GM12878 (cell line): ENCODE results near the gene SYK. TPM values are rescaled to one million over a fixed set of nuclear protein-coding genes. Genes with fewer than 3 reads are reported as not detected.

ENCODE experiments used
- ASH2L ChIP-seq: fragments of 300-600, 200-600 bp; sonication (generic); IDR thresholded peaks from 2 replicates; pipeline ENCODE4 v1.6.1; 2017; ENCODE audit warnings: low read depth, mild to moderate bottlenecking, borderline replicate concordance
- ATF7 ChIP-seq: fragments of 450-650 bp; IDR thresholded peaks from 2 replicates; pipeline ENCODE4 v1.6.1; 2016; ENCODE audit warnings: low read depth, mild to moderate bottlenecking
- CHD1 ChIP-seq: IDR thresholded peaks from 2 replicates; pipeline ENCODE4 v1.6.1; 2012; ENCODE audit warnings: low read depth, low read length, improper control_type of control experiment
- FOXK2 ChIP-seq: fragments of 450-650 bp; IDR thresholded peaks from 2 replicates; pipeline ENCODE4 v1.6.1; 2017; ENCODE audit warnings: mild to moderate bottlenecking, moderate library complexity
- GABPA ChIP-seq: IDR thresholded peaks from 2 replicates; pipeline ENCODE4 v1.6.1; 2014; ENCODE audit warnings: antibody characterized with exemption, low read depth, mild to moderate bottlenecking, inconsistent platforms
- HDAC2 ChIP-seq: fragments of 200-600 bp; sonication (generic); IDR thresholded peaks from 2 replicates; pipeline ENCODE4 v1.6.1; 2017
- IKZF1 ChIP-seq: fragments of 450-650 bp; conservative IDR thresholded peaks from 2 replicates; pipeline ENCODE4 v1.6.1; 2017; ENCODE audit warnings: antibody characterized with exemption, mild to moderate bottlenecking
- IKZF2 ChIP-seq, 2 experiments: fragments of 450-650 bp; IDR thresholded peaks; 2 replicates each; pipeline ENCODE4 v1.6.1; 2017; ENCODE audit warnings: mild to moderate bottlenecking in 2 of 2, moderate library complexity in 2 of 2
- JUND ChIP-seq: IDR thresholded peaks from 2 replicates; pipeline ENCODE4 v1.6.1; 2012; ENCODE audit warnings: low read depth, mild to moderate bottlenecking, low read length, improper control_type of control experiment, moderate library complexity
- LARP7 ChIP-seq: fragments of 450-650 bp; IDR thresholded peaks from 2 replicates; pipeline ENCODE4 v1.6.1; 2017; ENCODE audit warnings: mild to moderate bottlenecking
- MEF2B ChIP-seq: fragments of 450-650 bp; IDR thresholded peaks from 2 replicates; pipeline ENCODE4 v1.6.1; 2018; ENCODE audit warnings: mild to moderate bottlenecking, moderate library complexity; ENCODE audit not compliant: partially characterized antibody, poor library complexity, severe bottlenecking
- MTA2 ChIP-seq: fragments of 450-650 bp; IDR thresholded peaks from 2 replicates; pipeline ENCODE4 v1.6.1; 2016; ENCODE audit warnings: low read depth, mild to moderate bottlenecking, moderate library complexity
- NFYA ChIP-seq: IDR thresholded peaks from 2 replicates; pipeline ENCODE4 v1.6.1; 2011; ENCODE audit warnings: low read depth, mild to moderate bottlenecking, low read length, improper control_type of control experiment, borderline replicate concordance
- NFYB ChIP-seq: IDR thresholded peaks from 2 replicates; pipeline ENCODE4 v1.6.1; 2011; ENCODE audit warnings: low read depth, mild to moderate bottlenecking, low read length, improper control_type of control experiment, moderate library complexity; ENCODE audit not compliant: insufficient read depth
- NR2F1 ChIP-seq: fragments of 450-650 bp; conservative IDR thresholded peaks from 2 replicates; pipeline ENCODE4 v1.6.1; 2017; ENCODE audit warnings: mild to moderate bottlenecking
- PAX5 ChIP-seq: IDR thresholded peaks from 2 replicates; pipeline ENCODE4 v1.6.1; 2011; ENCODE audit warnings: low read depth, low read length, borderline replicate concordance
- POLR2AphosphoS2 ChIP-seq: IDR thresholded peaks from 2 replicates; pipeline ENCODE4 v1.6.1; 2011; ENCODE audit warnings: low read depth, mild to moderate bottlenecking, low read length, improper control_type of control experiment, moderate library complexity
- SIN3A ChIP-seq: IDR thresholded peaks from 2 replicates; pipeline ENCODE4 v1.6.1; 2012; ENCODE audit warnings: low read depth, low read length, improper control_type of control experiment
- SMARCA5 ChIP-seq: fragments of 450-650 bp; IDR thresholded peaks from 2 replicates; pipeline ENCODE4 v1.6.1; 2017; ENCODE audit warnings: mild to moderate bottlenecking
- SMC3 ChIP-seq: IDR thresholded peaks from 2 replicates; pipeline ENCODE4 v1.6.1; 2011; ENCODE audit warnings: low read length, improper control_type of control experiment, borderline replicate concordance
- SRF ChIP-seq, 2 experiments: IDR thresholded peaks; 2 replicates each; pipeline ENCODE4 v1.6.1; 2011; ENCODE audit warnings: low read depth in 2 of 2, low read length in 2 of 2, mild to moderate bottlenecking in 1 of 2, moderate library complexity in 1 of 2
- STAT3 ChIP-seq: IDR thresholded peaks from 2 replicates; pipeline ENCODE4 v1.6.1; 2011; ENCODE audit warnings: low read depth, low read length, improper control_type of control experiment
- YBX1 ChIP-seq: fragments of 450-650 bp; IDR thresholded peaks from 2 replicates; pipeline ENCODE4 v1.6.1; 2016; ENCODE audit warnings: antibody characterized with exemption
- ZNF24 ChIP-seq: fragments of 450-650 bp; IDR thresholded peaks from 2 replicates; pipeline ENCODE4 v1.6.1; 2017; ENCODE audit warnings: antibody characterized with exemption, mild to moderate bottlenecking
- polyA plus RNA-seq, 11 experiments: library from polyadenylated mRNA; depleted of rRNA in 4 of 11; unstranded in 6 of 11; stranded (reverse) in 5 of 11; fragments of >200 nt; fragmentation: Nextera tagmentation in 4 of 11; fragmentation: Illumina TruSeq in 1 of 11; extraction: Ambion mirVana in 4 of 11; extraction: Trizol in 1 of 11; gene quantifications; 1 replicate in 1 of 11; 2 replicates in 10 of 11; pipeline versions ENCODE4 v1.2.1 to v1.2.3, GENCODE V29; 2011 to 2016; ENCODE audit warnings: inconsistent platforms in 2 of 11, missing spikeins in 2 of 11, low read depth in 1 of 11
- total RNA-seq, 4 experiments: library from RNA; depleted of rRNA in 3 of 4; stranded (reverse); fragments of >200 nt in 3 of 4; fragmentation: Illumina TruSeq in 1 of 4; extraction: Trizol in 1 of 4; gene quantifications; 2 replicates each; pipeline versions ENCODE4 v1.2.1 to v1.2.3, GENCODE V29; 2013 to 2021
- TF ChIP-seq, protein P1 (sequence below): IDR thresholded peaks from 2 replicates; pipeline ENCODE4 v1.6.1; 2012; ENCODE audit warnings: low read depth, low read length, improper control_type of control experiment
- TF ChIP-seq, protein P2 (sequence below), 3 experiments: IDR thresholded peaks in 2 of 3; conservative IDR thresholded peaks in 1 of 3; 2 replicates each; pipeline ENCODE4 v1.5.1; 2011; ENCODE audit warnings: low read depth in 3 of 3, low read length in 3 of 3, mild to moderate bottlenecking in 3 of 3, control low read depth in 2 of 3, moderate library complexity in 2 of 3, inconsistent platforms in 1 of 3, mixed read lengths in 1 of 3; ENCODE audit not compliant: control insufficient read depth in 2 of 3, insufficient read depth in 1 of 3; ENCODE audit errors: extremely low read depth in 1 of 3
- TF ChIP-seq, protein P3 (sequence below): IDR thresholded peaks from 2 replicates; pipeline ENCODE4 v1.6.1; 2011; ENCODE audit warnings: low read depth, mild to moderate bottlenecking, low read length, moderate library complexity, borderline replicate concordance; ENCODE audit errors: extremely low read depth
- TF ChIP-seq, protein P4 (sequence below): IDR thresholded peaks from 2 replicates; pipeline ENCODE4 v1.6.1; 2011; ENCODE audit warnings: borderline replicate concordance, low read depth, mild to moderate bottlenecking, moderate library complexity, mixed read lengths, low read length; ENCODE audit not compliant: insufficient read depth; ENCODE audit errors: extremely low read length

Gene SYK
- total and polyA plus RNA-seq, 10 of the 15 experiments (the other 5 are each of a cell fraction or from before 2014, with no cell fraction given) = 6.5 to 135 (median 68.8) TPM

DNA sequence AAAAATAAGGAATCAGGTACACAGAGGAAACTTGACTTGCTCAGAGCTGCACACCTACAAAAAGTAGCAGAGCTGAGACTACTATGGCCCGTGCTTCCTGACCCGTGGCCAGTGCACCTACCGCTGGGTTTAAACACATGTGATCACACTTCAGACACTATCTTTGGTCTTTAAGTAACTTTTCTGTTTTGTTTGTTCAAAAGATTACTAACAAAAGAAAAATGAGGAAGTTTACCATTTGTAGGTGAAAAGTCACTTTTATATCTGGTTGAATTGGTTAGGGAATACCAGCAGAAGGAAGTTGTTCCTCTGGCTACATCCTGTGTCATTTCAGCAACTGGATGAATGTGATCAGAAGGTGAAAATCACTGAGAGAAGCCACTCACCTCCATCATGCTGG lies 6.5 kb upstream of the SYK start (continued):
- no peak for TF ChIP-seq LARP7
- peak; percentile 55 for TF ChIP-seq NR2F1
- no peak for TF ChIP-seq GABPA
- no peak for TF ChIP-seq JUND
- TF ChIP-seq, protein P1, sequence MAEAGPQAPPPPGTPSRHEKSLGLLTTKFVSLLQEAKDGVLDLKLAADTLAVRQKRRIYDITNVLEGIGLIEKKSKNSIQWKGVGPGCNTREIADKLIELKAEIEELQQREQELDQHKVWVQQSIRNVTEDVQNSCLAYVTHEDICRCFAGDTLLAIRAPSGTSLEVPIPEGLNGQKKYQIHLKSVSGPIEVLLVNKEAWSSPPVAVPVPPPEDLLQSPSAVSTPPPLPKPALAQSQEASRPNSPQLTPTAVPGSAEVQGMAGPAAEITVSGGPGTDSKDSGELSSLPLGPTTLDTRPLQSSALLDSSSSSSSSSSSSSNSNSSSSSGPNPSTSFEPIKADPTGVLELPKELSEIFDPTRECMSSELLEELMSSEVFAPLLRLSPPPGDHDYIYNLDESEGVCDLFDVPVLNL = no peak
- 0 out of 2 replicates have a peak, but pooled peaks have one; percentile 22 for TF ChIP-seq PAX5
- TF ChIP-seq HDAC2 = no peak
- TF ChIP-seq SRF (IDR thresholded peaks at IDR 0.05; ENCODE audit: low read depth in 2 of 2, low read length in 2 of 2) = no peak
- no peak for TF ChIP-seq SIN3A
- TF ChIP-seq CHD1 = no peak
- TF ChIP-seq, protein P2, sequence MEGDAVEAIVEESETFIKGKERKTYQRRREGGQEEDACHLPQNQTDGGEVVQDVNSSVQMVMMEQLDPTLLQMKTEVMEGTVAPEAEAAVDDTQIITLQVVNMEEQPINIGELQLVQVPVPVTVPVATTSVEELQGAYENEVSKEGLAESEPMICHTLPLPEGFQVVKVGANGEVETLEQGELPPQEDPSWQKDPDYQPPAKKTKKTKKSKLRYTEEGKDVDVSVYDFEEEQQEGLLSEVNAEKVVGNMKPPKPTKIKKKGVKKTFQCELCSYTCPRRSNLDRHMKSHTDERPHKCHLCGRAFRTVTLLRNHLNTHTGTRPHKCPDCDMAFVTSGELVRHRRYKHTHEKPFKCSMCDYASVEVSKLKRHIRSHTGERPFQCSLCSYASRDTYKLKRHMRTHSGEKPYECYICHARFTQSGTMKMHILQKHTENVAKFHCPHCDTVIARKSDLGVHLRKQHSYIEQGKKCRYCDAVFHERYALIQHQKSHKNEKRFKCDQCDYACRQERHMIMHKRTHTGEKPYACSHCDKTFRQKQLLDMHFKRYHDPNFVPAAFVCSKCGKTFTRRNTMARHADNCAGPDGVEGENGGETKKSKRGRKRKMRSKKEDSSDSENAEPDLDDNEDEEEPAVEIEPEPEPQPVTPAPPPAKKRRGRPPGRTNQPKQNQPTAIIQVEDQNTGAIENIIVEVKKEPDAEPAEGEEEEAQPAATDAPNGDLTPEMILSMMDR (IDR thresholded peaks at IDR 0.05 in 2 of 3, conservative IDR thresholded peaks at IDR 0.05 in 1 of 3; ENCODE audit: control insufficient read depth in 2 of 3, extremely low read depth in 1 of 3, insufficient read depth in 1 of 3, low read depth in 3 of 3, low read length in 3 of 3) = no peak
- TF ChIP-seq, protein P3, sequence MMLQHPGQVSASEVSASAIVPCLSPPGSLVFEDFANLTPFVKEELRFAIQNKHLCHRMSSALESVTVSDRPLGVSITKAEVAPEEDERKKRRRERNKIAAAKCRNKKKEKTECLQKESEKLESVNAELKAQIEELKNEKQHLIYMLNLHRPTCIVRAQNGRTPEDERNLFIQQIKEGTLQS = no peak
- 0 out of 2 replicates have a peak, but pooled peaks have one; percentile 16 for TF ChIP-seq MTA2
- TF ChIP-seq IKZF1 = peak; percentile 19; the same call in 1 of the 2 replicates
- TF ChIP-seq SMARCA5 = 0 out of 2 replicates have a peak, but pooled peaks have one; percentile 36
- no peak for TF ChIP-seq YBX1
- TF ChIP-seq NFYB = no peak
- no peak for TF ChIP-seq POLR2AphosphoS2
- TF ChIP-seq, protein P4, sequence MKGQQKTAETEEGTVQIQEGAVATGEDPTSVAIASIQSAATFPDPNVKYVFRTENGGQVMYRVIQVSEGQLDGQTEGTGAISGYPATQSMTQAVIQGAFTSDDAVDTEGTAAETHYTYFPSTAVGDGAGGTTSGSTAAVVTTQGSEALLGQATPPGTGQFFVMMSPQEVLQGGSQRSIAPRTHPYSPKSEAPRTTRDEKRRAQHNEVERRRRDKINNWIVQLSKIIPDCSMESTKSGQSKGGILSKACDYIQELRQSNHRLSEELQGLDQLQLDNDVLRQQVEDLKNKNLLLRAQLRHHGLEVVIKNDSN = no peak
- TF ChIP-seq FOXK2 = no peak
- no peak for TF ChIP-seq ZNF24
- no peak for TF ChIP-seq ASH2L
- no peak for TF ChIP-seq STAT3
- no peak for TF ChIP-seq ATF7
- no peak for TF ChIP-seq SMC3
- TF ChIP-seq IKZF2 (IDR thresholded peaks at IDR 0.05) = peak in 1 of 2 experiments; percentile 15; a peak in 1 of 4 replicates
- peak; percentile 60 for TF ChIP-seq MEF2B
- TF ChIP-seq NFYA = no peak
